Hematopoietic multipotent progenitor cell treated with erythropoietin and hydrocortisone succinate and interleukin-3 and kit ligand, for 15 days (in vitro differentiated cells): ENCODE data around the gene TBC1D1.

Experiments used
- DNase-seq: peaks from one replicate; pipeline ENCODE4 v3.0.0-alpha.2; 2015; ENCODE audit warnings: low spot score

TBC1D1 gene

GRCh38 chr4:38100474-38101255 is 209.8 kb downstream of the TBC1D1 start:
- no peak for DNase-seq

DNA sequence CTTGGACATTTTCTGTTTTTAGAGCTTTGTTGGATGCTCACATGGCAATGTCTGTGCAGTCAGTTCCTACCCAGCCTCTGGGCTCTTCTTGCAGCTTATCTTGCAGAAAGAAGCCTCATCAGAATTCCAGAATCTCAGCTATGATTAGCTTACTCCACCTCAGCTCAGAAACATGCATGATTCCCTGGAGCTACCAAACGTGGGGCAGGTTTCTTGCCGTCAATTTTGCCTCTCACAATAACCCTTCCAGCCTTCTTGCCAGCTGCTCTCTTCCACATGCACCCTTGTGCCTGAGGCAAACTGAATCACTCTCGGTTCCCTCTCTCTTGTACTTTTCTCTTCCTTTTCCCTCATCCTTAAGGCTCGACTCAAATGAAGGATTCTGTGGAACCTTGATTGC is 210.7 kb downstream of the TBC1D1 start:
- no peak for DNase-seq

DNA sequence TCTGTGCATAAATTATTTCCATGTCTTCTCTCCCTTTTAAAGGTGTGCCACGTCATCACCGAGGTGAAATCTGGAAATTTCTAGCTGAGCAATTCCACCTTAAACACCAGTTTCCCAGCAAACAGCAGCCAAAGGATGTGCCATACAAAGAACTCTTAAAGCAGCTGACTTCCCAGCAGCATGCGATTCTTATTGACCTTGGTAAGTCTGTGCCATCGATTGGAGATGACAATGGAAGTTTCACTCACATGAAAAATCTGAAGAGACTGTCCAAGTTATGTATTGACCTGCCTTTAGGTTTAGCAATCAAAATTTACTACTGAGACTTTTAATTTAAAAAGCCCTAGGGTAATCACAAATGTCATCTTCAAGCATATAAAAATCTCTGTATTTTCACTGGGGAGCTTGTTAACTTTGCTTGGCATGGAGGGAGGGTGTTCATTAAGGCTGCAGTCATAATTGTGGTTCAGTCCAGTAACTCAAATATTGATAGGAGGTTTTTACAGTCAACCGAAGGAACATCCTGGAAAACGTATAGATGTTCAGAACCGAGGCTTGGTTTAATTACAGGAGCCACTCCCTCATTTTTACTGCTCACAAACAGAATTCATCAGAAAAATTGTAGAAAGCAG is 212.2 kb downstream of the TBC1D1 start:
- DNase-seq = no peak

GRCh38 chr4:38105475-38106220 is 214.8 kb downstream of the TBC1D1 start:
- no peak for DNase-seq

DNA sequence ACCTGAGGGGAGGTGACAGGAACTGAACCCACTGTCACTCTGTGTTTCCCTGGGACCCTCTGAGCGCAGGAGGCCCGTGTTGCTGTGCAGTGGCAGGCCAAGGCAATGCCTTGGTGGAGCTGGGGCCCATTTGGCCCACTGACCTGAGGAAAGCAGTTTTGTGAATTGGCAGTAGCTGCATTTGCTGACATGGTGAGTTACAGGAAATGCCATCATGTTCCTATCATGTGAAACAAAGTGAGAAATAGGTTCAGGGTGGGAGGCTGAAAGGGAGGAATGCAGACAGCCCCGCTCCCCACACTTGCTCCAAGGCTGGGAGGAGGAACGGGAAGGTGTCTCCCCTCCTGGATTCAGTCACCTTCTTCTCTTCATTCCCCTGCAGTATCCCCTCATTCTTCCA is 215.4 kb downstream of the TBC1D1 start:
- DNase-seq = no peak

DNA sequence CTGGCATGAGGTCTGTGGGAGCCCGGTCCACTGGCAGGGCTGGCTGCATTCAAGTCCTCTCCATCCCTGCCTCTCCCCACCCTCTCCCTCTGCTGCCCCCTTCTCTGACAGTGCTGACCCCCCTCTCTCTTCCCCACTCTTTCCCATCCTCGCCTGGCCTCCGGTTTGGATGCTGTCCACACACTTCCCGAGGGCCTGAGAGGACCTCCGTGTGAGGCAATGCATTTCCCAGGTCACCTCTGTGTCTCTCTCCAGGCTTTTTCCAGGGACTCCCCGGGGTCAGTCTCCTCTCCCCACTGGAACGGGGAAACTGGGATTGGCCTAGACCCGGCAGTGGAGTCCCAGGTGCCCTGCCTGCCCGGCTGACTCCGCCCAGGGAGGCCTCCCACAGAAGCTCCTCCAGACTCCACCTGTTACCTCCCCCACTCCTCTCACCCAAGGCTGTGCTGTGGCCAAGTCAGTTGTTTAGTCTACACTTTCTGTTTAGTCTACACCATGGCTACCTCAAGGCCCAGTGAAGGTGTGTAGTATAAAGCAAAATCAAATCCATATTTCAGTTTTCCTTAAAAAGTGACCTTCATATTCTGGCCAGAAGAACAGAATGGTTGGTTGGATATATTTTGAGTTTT is 216.1 kb downstream of the TBC1D1 start:
- no peak for DNase-seq

GRCh38 chr4:38107818-38108217 is 216.9 kb downstream of the TBC1D1 start:
- no peak for DNase-seq

- DNase-seq = no peak
Observed at GRCh38 chr4:38109370-38109769, 218.5 kb downstream of the TBC1D1 start.

DNA sequence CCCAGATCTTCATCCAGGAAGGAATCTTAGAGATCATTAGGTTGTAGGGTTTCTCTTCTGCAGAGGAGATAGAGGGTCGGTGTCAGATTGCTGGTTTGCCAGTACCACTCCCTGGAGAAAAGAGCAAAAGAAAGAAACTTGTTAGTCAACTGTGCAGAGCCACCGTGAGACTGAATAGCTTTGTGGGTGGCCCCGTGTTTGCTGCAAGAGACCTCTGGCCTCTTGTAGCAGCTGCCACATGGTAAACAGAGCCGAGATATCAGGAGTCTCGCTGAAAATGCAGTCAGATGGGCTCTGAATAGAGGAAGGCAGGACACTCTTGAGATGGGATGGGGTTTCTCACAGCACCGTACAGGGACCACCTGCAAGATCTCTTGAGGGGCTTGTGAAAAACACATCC is 219.0 kb downstream of the TBC1D1 start:
- no peak for DNase-seq

GRCh38 chr4:38111024-38111423 is 220.1 kb downstream of the TBC1D1 start:
- no peak for DNase-seq

- DNase-seq = no peak
Observed at GRCh38 chr4:38111717-38112116, 220.8 kb downstream of the TBC1D1 start.

DNA sequence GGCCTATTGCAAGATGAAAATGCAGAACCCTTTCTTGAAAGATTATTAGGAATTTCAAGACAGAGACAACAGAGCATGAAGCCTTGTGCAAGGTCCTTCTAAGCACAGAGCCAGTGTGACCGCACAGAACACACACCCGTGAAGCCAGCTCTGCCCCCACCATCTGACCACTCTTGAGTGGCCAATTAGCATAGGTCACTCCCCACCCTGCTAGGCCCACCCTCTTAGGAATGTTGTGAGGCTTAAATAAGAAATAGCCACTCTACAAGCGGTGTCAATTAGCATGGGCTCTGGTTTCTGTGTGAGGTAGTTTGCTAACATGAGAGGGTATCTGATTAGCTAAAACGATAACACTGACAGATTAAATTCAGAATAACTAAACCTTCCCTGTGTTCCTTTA is 222.2 kb downstream of the TBC1D1 start:
- no peak for DNase-seq

- DNase-seq = no peak
Observed at GRCh38 chr4:38113551-38113950, 222.7 kb downstream of the TBC1D1 start.

GRCh38 chr4:38114386-38115150 is 223.7 kb downstream of the TBC1D1 start:
- DNase-seq = no peak

DNA sequence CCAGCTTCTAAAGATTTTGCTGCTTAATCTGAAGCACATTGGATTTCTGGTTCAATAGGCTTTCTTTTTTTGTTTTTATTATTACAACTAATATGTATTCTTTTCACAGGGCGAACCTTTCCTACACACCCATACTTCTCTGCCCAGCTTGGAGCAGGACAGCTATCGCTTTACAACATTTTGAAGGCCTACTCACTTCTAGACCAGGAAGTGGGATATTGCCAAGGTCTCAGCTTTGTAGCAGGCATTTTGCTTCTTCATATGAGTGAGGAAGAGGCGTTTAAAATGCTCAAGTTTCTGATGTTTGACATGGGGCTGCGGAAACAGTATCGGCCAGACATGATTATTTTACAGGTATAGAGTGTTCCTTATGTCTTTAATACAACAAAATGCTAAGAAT is 224.7 kb downstream of the TBC1D1 start:
- no peak for DNase-seq

- no peak for DNase-seq
Observed at GRCh38 chr4:38117591-38117990, 226.7 kb downstream of the TBC1D1 start.

GRCh38 chr4:38119668-38120385 is 228.9 kb downstream of the TBC1D1 start:
- DNase-seq = no peak

- no peak for DNase-seq
Observed at GRCh38 chr4:38120772-38121171, 229.9 kb downstream of the TBC1D1 start.

- DNase-seq = no peak
Observed at GRCh38 chr4:38122060-38122459, 231.2 kb downstream of the TBC1D1 start.

DNA sequence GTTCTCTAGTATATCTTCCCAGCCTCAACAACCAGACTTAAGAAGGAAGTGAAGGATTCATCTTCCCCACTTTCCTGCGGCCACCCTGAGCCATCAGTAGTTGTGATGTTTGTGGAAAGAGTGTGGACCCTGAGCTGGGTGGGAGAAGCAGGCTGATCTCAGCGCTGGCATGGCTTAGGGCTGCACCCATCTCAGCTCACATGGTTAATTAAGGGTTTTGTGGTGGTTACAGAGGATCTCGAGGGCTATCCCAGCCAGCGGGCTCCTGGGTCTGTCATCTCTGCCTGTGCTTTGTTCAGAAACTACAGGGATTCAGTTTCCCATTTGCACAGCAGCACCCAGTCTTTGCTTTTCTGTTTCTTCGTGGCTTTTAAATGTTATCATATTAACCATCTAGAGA is 232.7 kb downstream of the TBC1D1 start:
- DNase-seq = no peak

GRCh38 chr4:38124961-38125360 is 234.1 kb downstream of the TBC1D1 start:
- no peak for DNase-seq
